GM12801 (cell line): ENCODE measurements around the gene SLC41A2.

Experiments
- CTCF ChIP-seq: IDR thresholded peaks from one replicate; pipeline ENCODE4 v1.5.1; 2011; ENCODE audit warnings: control low read depth; ENCODE audit not compliant: insufficient read length; ENCODE audit errors: extremely low read depth

SLC41A2 gene

DNA sequence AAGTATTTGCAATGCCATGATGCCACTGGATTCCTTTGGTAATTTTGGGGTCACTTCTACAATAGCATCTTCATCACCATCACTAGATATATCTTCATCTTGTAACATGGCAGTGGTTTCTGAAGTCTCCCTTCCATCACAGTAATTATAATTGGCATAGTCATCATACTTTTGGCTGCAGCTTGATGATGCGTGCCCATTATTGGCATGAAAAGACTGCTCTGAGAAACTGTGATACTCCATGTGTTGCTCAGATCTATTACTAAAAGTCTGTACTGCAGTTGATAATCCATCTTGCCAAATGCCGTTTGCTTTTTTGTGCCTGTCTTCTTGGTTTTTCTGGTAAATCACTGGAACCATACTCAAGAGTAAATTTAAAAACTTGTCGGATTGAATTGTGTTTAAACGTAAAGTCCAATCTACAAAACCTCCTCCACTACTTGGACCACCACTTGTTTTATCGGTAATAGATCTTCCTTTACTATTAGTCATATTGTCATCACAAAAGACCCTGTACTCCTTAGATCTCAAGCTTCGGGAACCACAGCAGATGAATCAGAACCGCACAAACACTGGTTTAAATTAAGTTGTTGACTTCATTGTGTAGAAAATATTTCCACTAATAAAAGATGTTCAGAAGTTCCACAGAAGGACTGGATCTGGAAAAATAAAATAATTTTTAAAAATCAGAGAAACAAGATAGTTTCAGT lies 29.9 kb downstream of the SLC41A2 start:
- TF ChIP-seq CTCF: no peak

- no peak for TF ChIP-seq CTCF
Measured at GRCh38 chr12:104925501-104925900, 32.6 kb downstream of the SLC41A2 start.

GRCh38 chr12:104921340-104921739 lies 36.8 kb downstream of the SLC41A2 start:
- TF ChIP-seq CTCF: no peak

DNA sequence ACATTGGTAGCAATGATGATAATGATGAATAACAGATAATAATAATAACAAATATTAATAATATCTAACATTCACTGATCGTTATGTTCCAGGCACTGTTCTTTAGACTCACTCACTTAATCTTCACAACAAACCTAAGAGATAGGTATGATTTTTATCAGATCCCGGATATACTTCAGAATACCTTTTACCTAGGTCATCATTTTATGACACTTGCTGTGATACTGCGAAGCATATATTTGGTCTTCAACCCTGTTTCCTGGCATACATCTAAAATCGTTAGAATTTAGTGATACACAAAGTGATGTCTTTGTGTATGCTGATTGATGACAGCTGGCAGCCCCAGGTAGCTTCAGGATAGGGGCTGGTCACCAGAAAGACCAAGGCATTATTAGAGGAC lies 46.1 kb downstream of the SLC41A2 start:
- TF ChIP-seq CTCF: no peak

- no peak for TF ChIP-seq CTCF
Measured at GRCh38 chr12:104910196-104910840, 47.8 kb downstream of the SLC41A2 start.

GRCh38 chr12:104909761-104910160 lies 48.3 kb downstream of the SLC41A2 start:
- TF ChIP-seq CTCF: no peak
